ENCODE measurements around the gene GFOD1.

DNA sequence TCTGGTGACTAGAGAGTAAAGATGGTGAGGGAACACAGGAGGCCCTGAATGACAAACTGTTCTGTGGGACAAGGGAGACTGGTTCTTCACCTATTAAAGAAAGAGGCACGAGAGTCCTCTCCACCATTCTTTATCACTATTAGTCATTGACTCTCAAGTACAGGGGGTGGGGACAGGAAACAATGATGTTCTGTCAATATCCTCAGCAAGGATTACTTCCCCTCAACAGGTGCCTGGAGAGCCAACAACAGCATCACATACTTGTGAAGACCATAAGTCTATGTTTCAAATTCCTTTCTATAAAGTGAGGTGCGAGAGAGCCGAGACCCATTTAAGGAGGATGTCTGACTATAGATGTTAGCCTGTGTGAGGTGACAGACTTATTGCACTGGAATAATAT lies 86.6 kb downstream of the GFOD1 start:
- TF ChIP-seq CTCF (IDR thresholded peaks at IDR 0.05) (no peak), USF2 (IDR thresholded peaks at IDR 0.05; ENCODE audit: borderline replicate concordance, low read depth, low read length) (no peak), MEF2A (IDR thresholded peaks at IDR 0.05; ENCODE audit: borderline replicate concordance, low read depth) (no peak), CHD2 (IDR thresholded peaks at IDR 0.05; ENCODE audit: low read length, partially characterized antibody) (no peak), EP300 (IDR thresholded peaks at IDR 0.05; ENCODE audit: borderline replicate concordance in 1 of 2, low read depth in 1 of 2, low read length in 1 of 2) (no peak), NRF1 (IDR thresholded peaks at IDR 0.05; ENCODE audit: low read depth, low read length) (no peak), SMC3 (IDR thresholded peaks at IDR 0.05; ENCODE audit: low read depth, low read length) (no peak), RAD21 (IDR thresholded peaks at IDR 0.05; ENCODE audit: low read length) (no peak)
- TF ChIP-seq, protein P1, sequence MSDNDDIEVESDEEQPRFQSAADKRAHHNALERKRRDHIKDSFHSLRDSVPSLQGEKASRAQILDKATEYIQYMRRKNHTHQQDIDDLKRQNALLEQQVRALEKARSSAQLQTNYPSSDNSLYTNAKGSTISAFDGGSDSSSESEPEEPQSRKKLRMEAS (IDR thresholded peaks at IDR 0.05; ENCODE audit: low read depth), result no peak
